Loucy (cell line): Measurements from ENCODE around the gene SDK1.

ENCODE experiments used
- H2AFZ ChIP-seq: fragments of 200-600 bp; sonication (generic); 2 replicates; pipeline ENCODE4 v1.6.0; 2016; ENCODE audit warnings: antibody characterized with exemption, mild to moderate bottlenecking, low read length, moderate library complexity
- H3F3A ChIP-seq: fragments of 200-600 bp; 2 replicates; pipeline ENCODE4 v1.6.0; 2016; ENCODE audit warnings: antibody characterized with exemption, low read depth, mild to moderate bottlenecking
- H3K27me3 ChIP-seq: fragments of 200-600 bp; sonication (generic); 2 replicates; pipeline ENCODE4 v1.6.1; 2014; ENCODE audit warnings: low read length, mild to moderate bottlenecking; ENCODE audit not compliant: insufficient read depth, poor library complexity, severe bottlenecking
- H3K36me3 ChIP-seq: fragments of 200-600 bp; sonication (generic); 2 replicates; pipeline ENCODE4 v1.6.1; 2016; ENCODE audit warnings: low read length; ENCODE audit not compliant: insufficient read depth
- H3K4me1 ChIP-seq: fragments of 200-600 bp; sonication (generic); 2 replicates; pipeline ENCODE4 v1.5.1; 2014; ENCODE audit warnings: low read length, mild to moderate bottlenecking; ENCODE audit not compliant: insufficient read depth, poor library complexity, severe bottlenecking
- H3K4me2 ChIP-seq: fragments of 200-600 bp; sonication (generic); 2 replicates; pipeline ENCODE4 v1.6.0; 2014; ENCODE audit warnings: antibody characterized with exemption, low read length, low read depth, mild to moderate bottlenecking; ENCODE audit not compliant: poor library complexity, severe bottlenecking
- H3K4me3 ChIP-seq: fragments of 200-600 bp; sonication (generic); 2 replicates; pipeline ENCODE4 v1.5.1; 2014; ENCODE audit warnings: low read length, mild to moderate bottlenecking, mixed read lengths; ENCODE audit not compliant: poor library complexity, severe bottlenecking
- H3K79me2 ChIP-seq: fragments of 200-600 bp; sonication (generic); 2 replicates; pipeline ENCODE4 v1.6.1; 2014; ENCODE audit warnings: low read length; ENCODE audit not compliant: insufficient read depth
- H3K9ac ChIP-seq: fragments of 200-600 bp; sonication (generic); 2 replicates; pipeline ENCODE4 v1.6.0; 2014; ENCODE audit warnings: mild to moderate bottlenecking, low read depth, low read length, moderate library complexity; ENCODE audit not compliant: poor library complexity, severe bottlenecking
- H3K9me2 ChIP-seq: fragments of 200-600 bp; sonication (generic); replicated peaks from 2 replicates; pipeline ENCODE4 v1.6.1; 2016; ENCODE audit warnings: low read depth, low read length, mixed read lengths
- H3K9me3 ChIP-seq: fragments of 200-600 bp; sonication (generic); 2 replicates; pipeline ENCODE4 v1.6.1; 2014; ENCODE audit warnings: mild to moderate bottlenecking, antibody characterized with exemption, low read length, low read depth; ENCODE audit not compliant: insufficient read depth
- H4K20me1 ChIP-seq: fragments of 200-600 bp; sonication (generic); 2 replicates; pipeline ENCODE4 v1.6.0; 2014; ENCODE audit warnings: antibody characterized with exemption, low read length, mild to moderate bottlenecking; ENCODE audit not compliant: insufficient read depth, poor library complexity, severe bottlenecking
- EZH2phosphoT487 ChIP-seq: fragments of 200-600 bp; IDR thresholded peaks from 2 replicates; pipeline ENCODE4 v1.6.1; 2018; ENCODE audit warnings: antibody characterized with exemption, mild to moderate bottlenecking, moderate library complexity, borderline replicate concordance
- TF ChIP-seq, protein P1 (sequence below): fragments of 200-600 bp; sonication (generic); conservative IDR thresholded peaks from 2 replicates; pipeline ENCODE4 v1.5.1; 2014; ENCODE audit warnings: mild to moderate bottlenecking, antibody characterized with exemption, low read length

The SDK1 gene

DNA sequence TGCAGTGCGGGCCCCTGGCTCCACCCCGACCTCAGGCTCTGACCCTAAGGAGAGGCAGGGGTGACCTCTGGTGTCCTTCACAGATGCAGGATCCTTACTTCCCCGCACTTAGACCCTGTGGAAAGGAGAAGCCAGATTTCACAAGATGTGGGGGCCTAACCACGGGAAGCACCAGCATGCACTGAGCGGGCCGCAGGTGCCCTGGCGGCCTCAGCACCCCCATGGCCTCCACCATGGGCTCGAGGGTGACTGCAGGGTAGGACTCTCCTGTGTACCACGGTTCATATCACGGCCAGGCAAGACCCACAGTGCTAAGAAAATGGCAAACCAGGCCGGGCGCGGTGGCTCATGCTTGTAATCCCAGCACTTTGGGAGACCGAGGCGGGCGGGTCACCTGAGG, 971.1 kb downstream of the SDK1 start:
- Histone ChIP-seq H3K4me2 (no peak overlapping the region), H3K4me3 (no peak overlapping the region), H3K27me3 (no peaks in the 10 kb centered on the region), H3K36me3 (no peaks in the 10 kb centered on the region), H3K4me1 (no peaks in the 10 kb centered on the region), H2AFZ (no peak overlapping the region), H3K9ac (no peak overlapping the region), H3K9me3 (peaks cover 11% of the 10 kb centered on the region; the same call in 1 of the 2 replicates), H3F3A (no peaks in the 10 kb centered on the region), H3K79me2 (no peaks in the 10 kb centered on the region), H3K9me2 (no peaks in the 10 kb centered on the region), H4K20me1 (no peaks in the 10 kb centered on the region)
- TF ChIP-seq, protein P1, sequence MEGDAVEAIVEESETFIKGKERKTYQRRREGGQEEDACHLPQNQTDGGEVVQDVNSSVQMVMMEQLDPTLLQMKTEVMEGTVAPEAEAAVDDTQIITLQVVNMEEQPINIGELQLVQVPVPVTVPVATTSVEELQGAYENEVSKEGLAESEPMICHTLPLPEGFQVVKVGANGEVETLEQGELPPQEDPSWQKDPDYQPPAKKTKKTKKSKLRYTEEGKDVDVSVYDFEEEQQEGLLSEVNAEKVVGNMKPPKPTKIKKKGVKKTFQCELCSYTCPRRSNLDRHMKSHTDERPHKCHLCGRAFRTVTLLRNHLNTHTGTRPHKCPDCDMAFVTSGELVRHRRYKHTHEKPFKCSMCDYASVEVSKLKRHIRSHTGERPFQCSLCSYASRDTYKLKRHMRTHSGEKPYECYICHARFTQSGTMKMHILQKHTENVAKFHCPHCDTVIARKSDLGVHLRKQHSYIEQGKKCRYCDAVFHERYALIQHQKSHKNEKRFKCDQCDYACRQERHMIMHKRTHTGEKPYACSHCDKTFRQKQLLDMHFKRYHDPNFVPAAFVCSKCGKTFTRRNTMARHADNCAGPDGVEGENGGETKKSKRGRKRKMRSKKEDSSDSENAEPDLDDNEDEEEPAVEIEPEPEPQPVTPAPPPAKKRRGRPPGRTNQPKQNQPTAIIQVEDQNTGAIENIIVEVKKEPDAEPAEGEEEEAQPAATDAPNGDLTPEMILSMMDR = no peak
- no peak for TF ChIP-seq EZH2phosphoT487

DNA sequence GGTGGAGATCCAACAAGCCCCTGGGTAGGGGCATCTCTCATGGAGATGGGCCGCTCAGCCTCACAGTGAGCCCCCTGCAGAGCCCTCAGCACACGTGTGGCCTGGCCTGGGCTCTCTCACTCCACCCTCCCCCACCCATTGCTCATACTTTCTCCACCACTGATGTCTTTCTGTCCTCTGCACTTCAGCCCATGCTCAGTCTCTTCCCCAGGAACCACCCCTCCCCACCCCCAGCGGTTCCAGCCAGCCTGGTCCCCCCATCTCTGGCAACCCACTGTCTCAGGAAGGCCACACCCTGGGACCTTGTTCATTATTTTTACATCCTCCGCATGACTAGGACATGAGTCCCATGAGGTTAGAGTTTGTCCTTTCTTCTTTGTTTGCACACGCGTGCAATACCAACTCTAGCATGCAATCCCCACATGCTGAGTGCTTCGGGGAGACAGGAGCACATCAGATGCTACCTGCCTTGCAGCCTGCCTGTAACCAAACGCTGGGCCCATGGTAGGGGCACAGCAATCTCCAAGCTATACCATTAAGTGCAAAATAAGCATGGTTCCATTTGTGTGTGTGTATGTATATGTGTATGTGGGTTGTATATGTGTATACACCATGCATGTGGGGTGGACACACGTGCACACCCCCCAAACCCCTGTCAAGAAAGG, 972.6 kb downstream of the SDK1 start:
- Histone ChIP-seq H3K4me1 (no peaks in the 10 kb centered on the region), H3K79me2 (no peaks in the 10 kb centered on the region), H3K9ac (no peak overlapping the region), H3K9me2 (no peaks in the 10 kb centered on the region), H3K27me3 (no peaks in the 10 kb centered on the region), H4K20me1 (no peaks in the 10 kb centered on the region), H3F3A (no peaks in the 10 kb centered on the region), H3K4me2 (no peak overlapping the region), H3K9me3 (peaks cover 11% of the 10 kb centered on the region; the same call in 1 of the 2 replicates), H3K4me3 (no peak overlapping the region), H2AFZ (no peak overlapping the region), H3K36me3 (no peaks in the 10 kb centered on the region)
- TF ChIP-seq, protein P1 = no peak

DNA sequence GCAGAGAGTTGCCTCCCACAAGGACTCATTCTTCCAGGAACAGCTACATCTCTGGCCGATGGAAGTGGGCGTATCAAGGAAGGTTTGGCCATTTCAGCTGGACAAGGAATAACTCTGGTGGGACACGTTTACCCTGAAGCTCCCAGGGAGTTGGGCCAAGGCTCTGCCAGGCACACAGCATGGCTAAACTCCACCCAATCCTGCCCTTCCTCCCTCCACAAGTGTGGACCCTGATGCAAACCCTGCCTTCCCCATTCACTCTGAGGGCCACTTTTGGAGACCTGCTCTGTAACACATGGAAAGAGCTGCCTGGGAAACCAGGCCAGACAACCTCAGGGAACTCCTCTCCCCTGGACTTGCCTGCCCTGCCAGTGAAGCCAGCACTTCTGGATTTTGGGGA, 973.2 kb downstream of the SDK1 start:
- no peaks in the 10 kb centered on the region for H3K9me2 ChIP-seq
- no peaks in the 10 kb centered on the region for H3K4me1 ChIP-seq
- H3K79me2 ChIP-seq = no peaks in the 10 kb centered on the region
- peaks cover 13% of the 10 kb centered on the region; the same call in 1 of the 2 replicates for H3K9me3 ChIP-seq
- no peaks in the 10 kb centered on the region for H3F3A ChIP-seq
- no peak overlapping the region for H3K4me3 ChIP-seq
- TF ChIP-seq, protein P1 = no peak
- no peak for TF ChIP-seq EZH2phosphoT487
- H2AFZ ChIP-seq = no peak overlapping the region
- no peaks in the 10 kb centered on the region for H4K20me1 ChIP-seq
- H3K27me3 ChIP-seq = no peaks in the 10 kb centered on the region
- no peak overlapping the region for H3K9ac ChIP-seq
- H3K36me3 ChIP-seq = no peaks in the 10 kb centered on the region
- H3K4me2 ChIP-seq = no peak overlapping the region
